Neutrophil (primary cell): ENCODE measurements around the gene CIRBP.
"Not testable (repeated sequence)": the region's sequence is repeated elsewhere in the genome, so short reads cannot be mapped to it uniquely, and the experiment has no call there.

Experiments used
- H3K27ac ChIP-seq: fragments of 200-600 bp; sonication (generic); 2 replicates; pipeline ENCODE4 v1.5.1; 2016; ENCODE audit warnings: mild to moderate bottlenecking, moderate library complexity
- H3K27me3 ChIP-seq: fragments of 200-600 bp; sonication (generic); 2 replicates; pipeline ENCODE4 v1.6.0; 2016; ENCODE audit warnings: mild to moderate bottlenecking
- H3K36me3 ChIP-seq: fragments of 200-600 bp; sonication (generic); 2 replicates; pipeline ENCODE4 v1.5.1; 2017
- H3K4me1 ChIP-seq, 2 experiments: fragments of 200-600 bp in 1 of 2; sonication (generic) in 1 of 2; 1 replicate in 1 of 2; 2 replicates in 1 of 2; pipeline versions ENCODE4 v1.5.1 to v1.6.1; 2013 to 2016; ENCODE audit warnings: low read depth in 1 of 2, low read length in 1 of 2, mild to moderate bottlenecking in 1 of 2, moderate library complexity in 1 of 2; ENCODE audit not compliant: control insufficient read depth in 1 of 2, insufficient read depth in 1 of 2
- H3K4me3 ChIP-seq, 2 experiments: fragments of 200-600 bp in 1 of 2; sonication (generic) in 1 of 2; 1 replicate in 1 of 2; 2 replicates in 1 of 2; pipeline ENCODE4 v1.5.1; 2013 to 2016; ENCODE audit warnings: low read depth in 1 of 2, low read length in 1 of 2, mild to moderate bottlenecking in 1 of 2, moderate library complexity in 1 of 2
- H3K9me3 ChIP-seq: fragments of 200-600 bp; sonication (generic); 2 replicates; pipeline ENCODE4 v1.5.1; 2016
- TF ChIP-seq, protein P1 (sequence below): fragments of 200-600 bp; sonication (generic); IDR thresholded peaks from 2 replicates; pipeline ENCODE4 v1.5.1; 2016; ENCODE audit warnings: antibody characterized with exemption

The CIRBP gene

DNA sequence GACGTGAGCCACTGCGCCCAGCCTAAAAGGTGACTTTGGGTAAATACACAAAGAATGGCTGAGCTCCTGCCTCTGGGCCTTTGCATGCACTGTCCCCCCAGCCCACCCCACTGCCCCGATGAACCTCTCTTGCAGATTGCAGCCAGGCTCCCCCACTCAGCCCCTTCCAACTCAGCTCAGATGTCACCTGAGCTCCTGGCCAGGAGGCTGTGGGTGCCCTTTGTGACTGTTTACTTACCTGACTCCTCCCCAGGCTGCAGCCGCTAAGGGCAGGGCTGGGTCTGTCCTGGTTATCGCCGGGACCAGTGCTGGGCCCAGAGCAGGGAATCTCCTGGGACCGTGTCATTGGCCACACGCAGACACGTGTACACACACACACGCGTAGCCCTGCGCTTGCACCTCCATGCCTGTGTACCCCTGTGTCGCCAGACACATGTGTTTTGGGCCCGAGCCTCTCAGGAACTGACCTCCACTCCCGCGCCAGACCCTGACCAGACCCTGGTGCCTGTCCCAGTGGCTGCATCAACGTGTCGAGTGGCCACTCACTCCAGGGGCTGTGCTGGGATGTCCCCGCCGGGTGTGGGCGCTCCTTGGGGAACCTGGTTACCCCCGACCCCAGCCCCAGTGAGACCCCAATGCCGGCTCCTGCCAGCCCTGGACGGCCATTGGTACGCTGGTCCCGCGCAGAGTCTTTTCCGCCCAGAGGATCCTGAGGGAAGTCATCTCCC, 35.2 kb downstream of the CIRBP start:
- Histone ChIP-seq H3K27me3 (peaks cover 19% of the 10 kb centered on the region), H3K36me3 (no peaks in the 10 kb centered on the region), H3K4me1 (no peaks in the 10 kb centered on the region), H3K27ac (no peak overlapping the region), H3K9me3 (no peaks in the 10 kb centered on the region), H3K4me3 (no peak overlapping the region)
- TF ChIP-seq, protein P1, sequence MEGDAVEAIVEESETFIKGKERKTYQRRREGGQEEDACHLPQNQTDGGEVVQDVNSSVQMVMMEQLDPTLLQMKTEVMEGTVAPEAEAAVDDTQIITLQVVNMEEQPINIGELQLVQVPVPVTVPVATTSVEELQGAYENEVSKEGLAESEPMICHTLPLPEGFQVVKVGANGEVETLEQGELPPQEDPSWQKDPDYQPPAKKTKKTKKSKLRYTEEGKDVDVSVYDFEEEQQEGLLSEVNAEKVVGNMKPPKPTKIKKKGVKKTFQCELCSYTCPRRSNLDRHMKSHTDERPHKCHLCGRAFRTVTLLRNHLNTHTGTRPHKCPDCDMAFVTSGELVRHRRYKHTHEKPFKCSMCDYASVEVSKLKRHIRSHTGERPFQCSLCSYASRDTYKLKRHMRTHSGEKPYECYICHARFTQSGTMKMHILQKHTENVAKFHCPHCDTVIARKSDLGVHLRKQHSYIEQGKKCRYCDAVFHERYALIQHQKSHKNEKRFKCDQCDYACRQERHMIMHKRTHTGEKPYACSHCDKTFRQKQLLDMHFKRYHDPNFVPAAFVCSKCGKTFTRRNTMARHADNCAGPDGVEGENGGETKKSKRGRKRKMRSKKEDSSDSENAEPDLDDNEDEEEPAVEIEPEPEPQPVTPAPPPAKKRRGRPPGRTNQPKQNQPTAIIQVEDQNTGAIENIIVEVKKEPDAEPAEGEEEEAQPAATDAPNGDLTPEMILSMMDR = no peak

DNA sequence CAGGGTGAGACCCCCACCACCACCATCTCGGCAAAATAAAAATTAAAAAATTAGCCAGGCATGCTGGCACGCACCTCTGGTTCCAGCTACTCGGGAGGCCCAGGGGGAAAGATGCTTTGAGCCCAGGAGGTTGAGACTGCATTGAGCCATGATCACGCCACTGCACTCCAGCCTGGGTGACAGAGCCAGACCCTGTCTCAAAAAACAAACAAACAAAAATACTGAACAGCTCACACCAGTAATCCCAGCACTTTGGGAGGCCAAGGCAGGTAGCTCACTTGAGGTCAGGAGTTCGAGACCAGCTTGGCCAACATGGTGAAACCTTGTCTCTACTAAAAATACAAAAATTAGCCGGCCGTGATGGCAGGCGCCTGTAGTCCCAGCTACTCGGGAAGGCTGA, 36.2 kb downstream of the CIRBP start:
- H3K4me3 ChIP-seq = not testable (repeated sequence)
- H3K27me3 ChIP-seq = peaks cover 11% of the 10 kb centered on the region

DNA sequence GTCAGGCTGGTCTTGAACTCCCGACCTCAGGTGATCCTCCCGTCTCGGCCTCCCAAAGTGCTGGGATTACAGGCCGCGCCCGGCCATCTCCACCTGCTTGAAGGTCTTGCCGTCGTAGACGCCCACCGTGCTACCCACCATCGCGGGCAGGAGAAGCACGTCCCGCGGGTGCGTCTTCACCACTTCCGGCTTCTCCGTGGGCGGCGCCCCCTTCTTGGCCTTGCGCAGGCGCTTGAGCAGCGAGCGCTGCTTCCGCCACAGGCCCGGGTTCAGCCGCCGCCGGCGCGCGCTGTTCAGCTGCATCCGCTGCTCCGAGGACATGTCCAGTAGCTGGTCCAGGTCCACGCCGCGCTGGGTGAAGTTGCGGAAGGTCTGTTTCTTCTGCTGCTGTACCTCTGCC, 38.2 kb downstream of the CIRBP start:
- TF ChIP-seq, protein P1 = no peak
- H3K27me3 ChIP-seq = peaks cover 6% of the 10 kb centered on the region

More for the DNA sequence above, 36.2 kb downstream of the CIRBP start:
- H3K9me3 ChIP-seq, H3K36me3 ChIP-seq, H3K27ac ChIP-seq, H3K4me1 ChIP-seq: not testable (repeated sequence)

DNA sequence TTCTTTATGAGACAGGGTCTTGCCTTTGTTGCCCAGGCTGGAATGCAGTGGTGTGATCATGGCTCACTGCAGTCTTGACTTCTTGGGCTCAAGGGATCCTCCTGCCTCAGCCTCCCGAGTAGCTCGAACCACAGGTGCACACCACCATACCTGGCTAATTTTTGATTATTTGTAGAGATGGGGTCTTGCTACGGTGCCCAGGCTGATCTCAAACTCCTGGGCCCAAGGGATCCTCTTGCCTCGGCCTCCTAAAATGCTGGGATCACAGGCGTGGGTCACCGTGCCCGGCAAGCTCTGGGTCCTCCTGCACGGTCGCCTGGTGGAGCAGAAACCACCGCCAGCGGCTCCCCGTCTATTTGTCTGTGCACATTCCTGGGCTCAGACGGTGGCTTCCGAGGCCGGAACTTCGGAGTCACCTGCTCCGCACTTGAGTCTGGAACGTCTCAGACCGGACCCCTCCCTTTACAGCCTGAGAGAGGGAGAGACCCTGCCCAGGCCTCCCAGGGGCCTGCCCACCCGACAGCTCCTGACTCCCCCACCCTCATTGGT, 38.7 kb downstream of the CIRBP start:
- no peaks in the 10 kb centered on the region for H3K36me3 ChIP-seq
- TF ChIP-seq, protein P1 = no peak
- H3K4me1 ChIP-seq = no peaks in the 10 kb centered on the region
- H3K27me3 ChIP-seq = peaks cover 3% of the 10 kb centered on the region
- no peak overlapping the region for H3K4me3 ChIP-seq
- H3K9me3 ChIP-seq = no peaks in the 10 kb centered on the region
- H3K27ac ChIP-seq = no peak overlapping the region

More for the DNA sequence above, 38.2 kb downstream of the CIRBP start:
- Histone ChIP-seq H3K36me3 (no peaks in the 10 kb centered on the region), H3K27ac (no peak overlapping the region), H3K4me3 (no peak overlapping the region), H3K9me3 (no peaks in the 10 kb centered on the region), H3K4me1 (no peaks in the 10 kb centered on the region)

DNA sequence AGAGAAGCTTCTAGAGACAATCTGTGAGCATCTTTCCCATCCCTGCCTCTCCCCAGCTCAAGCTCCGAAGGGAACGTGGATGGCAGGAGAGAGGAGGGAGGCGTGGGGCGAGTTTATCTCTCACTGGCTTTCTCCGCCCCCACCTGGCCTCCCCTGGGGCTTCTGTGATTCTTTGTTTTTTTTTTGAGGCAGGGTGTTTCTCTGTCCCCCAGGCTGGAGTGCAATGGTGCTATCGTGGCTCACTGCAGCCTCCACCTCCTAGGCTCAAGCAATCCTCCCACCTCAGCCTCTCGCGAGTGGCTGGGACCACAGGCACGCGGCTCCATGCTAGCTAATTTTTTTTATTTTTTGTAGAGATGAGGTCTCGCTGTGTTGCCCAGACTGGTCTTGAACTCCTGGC, 39.6 kb downstream of the CIRBP start:
- H3K36me3 ChIP-seq = no peaks in the 10 kb centered on the region
- TF ChIP-seq, protein P1 = no peak
- H3K4me3 ChIP-seq = no peak overlapping the region
- H3K9me3 ChIP-seq = no peaks in the 10 kb centered on the region
- H3K27ac ChIP-seq = no peak overlapping the region
- no peaks in the 10 kb centered on the region for H3K4me1 ChIP-seq
- peaks cover 6% of the 10 kb centered on the region for H3K27me3 ChIP-seq

GRCh38 chr19:1309977-1310852, 41.1 kb downstream of the CIRBP start:
- H3K9me3 ChIP-seq = no peaks in the 10 kb centered on the region
- no peaks in the 10 kb centered on the region for H3K36me3 ChIP-seq
- H3K27me3 ChIP-seq = peaks cover 20% of the 10 kb centered on the region
- no peak overlapping the region for H3K4me3 ChIP-seq
- no peak overlapping the region for H3K27ac ChIP-seq
- no peaks in the 10 kb centered on the region for H3K4me1 ChIP-seq
- TF ChIP-seq, protein P1 = no peak
